ENCODE results near the gene ATG13. TPM values are rescaled to one million over a fixed set of nuclear protein-coding genes. Genes with fewer than 3 reads are reported as not detected.

ATG13 gene
- total and polyA plus RNA-seq, 4 donors, result 29.1 to 72.8 (median 52.4) TPM

GRCh38 chr11:46611526-46612304 is 5.6 kb upstream of the ATG13 start:
- TF ChIP-seq, protein P1, sequence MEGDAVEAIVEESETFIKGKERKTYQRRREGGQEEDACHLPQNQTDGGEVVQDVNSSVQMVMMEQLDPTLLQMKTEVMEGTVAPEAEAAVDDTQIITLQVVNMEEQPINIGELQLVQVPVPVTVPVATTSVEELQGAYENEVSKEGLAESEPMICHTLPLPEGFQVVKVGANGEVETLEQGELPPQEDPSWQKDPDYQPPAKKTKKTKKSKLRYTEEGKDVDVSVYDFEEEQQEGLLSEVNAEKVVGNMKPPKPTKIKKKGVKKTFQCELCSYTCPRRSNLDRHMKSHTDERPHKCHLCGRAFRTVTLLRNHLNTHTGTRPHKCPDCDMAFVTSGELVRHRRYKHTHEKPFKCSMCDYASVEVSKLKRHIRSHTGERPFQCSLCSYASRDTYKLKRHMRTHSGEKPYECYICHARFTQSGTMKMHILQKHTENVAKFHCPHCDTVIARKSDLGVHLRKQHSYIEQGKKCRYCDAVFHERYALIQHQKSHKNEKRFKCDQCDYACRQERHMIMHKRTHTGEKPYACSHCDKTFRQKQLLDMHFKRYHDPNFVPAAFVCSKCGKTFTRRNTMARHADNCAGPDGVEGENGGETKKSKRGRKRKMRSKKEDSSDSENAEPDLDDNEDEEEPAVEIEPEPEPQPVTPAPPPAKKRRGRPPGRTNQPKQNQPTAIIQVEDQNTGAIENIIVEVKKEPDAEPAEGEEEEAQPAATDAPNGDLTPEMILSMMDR (IDR thresholded peaks at IDR 0.05; ENCODE audit: control extremely low read depth, extremely low read depth), result no peak
- Histone ChIP-seq H3K4me3 (no peak overlapping the region), H3K27me3 (ENCODE audit: control insufficient read depth in 3 of 3, insufficient read depth in 3 of 3, low read length in 2 of 3) (no peaks in the 10 kb centered on the region), H3K36me3 (ENCODE audit: control insufficient read depth in 4 of 4, insufficient read depth in 4 of 4, low read length in 4 of 4) (no peaks in the 10 kb centered on the region), H3K9ac (ENCODE audit: insufficient read depth in 1 of 2, low read length in 2 of 2) (no peak overlapping the region), H3K4me1 (ENCODE audit: control insufficient read depth in 5 of 5, insufficient read depth in 5 of 5, low read length in 5 of 5) (peaks cover 0 to 7% (median 2%) of the 10 kb centered on the region in 5 donors), H3K9me3 (ENCODE audit: control insufficient read depth in 4 of 4, insufficient read depth in 3 of 4, low read length in 3 of 4) (no peaks in the 10 kb centered on the region), H3K27ac (ENCODE audit: low read depth in 1 of 2, low read length in 1 of 2) (no peak overlapping the region)
- no peak for DNase-seq
- ATAC-seq (ENCODE audit: insufficient read depth, low FRiP score), result no peak
- 82 to 91% methylated on average over 5 of the region's 5 CpGs for WGBS, 2 donors

GRCh38 chr11:46612326-46612725 is 5.0 kb upstream of the ATG13 start:
- no peak overlapping the region for H3K4me3 ChIP-seq
- peaks cover 0 to 8% (median 2%) of the 10 kb centered on the region in 5 donors for H3K4me1 ChIP-seq (ENCODE audit: control insufficient read depth in 5 of 5, insufficient read depth in 5 of 5, low read length in 5 of 5)
- H3K27ac ChIP-seq (ENCODE audit: low read depth in 1 of 2, low read length in 1 of 2), result no peak overlapping the region
- no peak for ATAC-seq (ENCODE audit: insufficient read depth, low FRiP score)
- WGBS, 2 donors, result 83 to 88% methylated on average over 2 of the region's 2 CpGs
- H3K27me3 ChIP-seq (ENCODE audit: control insufficient read depth in 3 of 3, insufficient read depth in 3 of 3, low read length in 2 of 3), result no peaks in the 10 kb centered on the region
- H3K9me3 ChIP-seq (ENCODE audit: control insufficient read depth in 4 of 4, insufficient read depth in 3 of 4, low read length in 3 of 4), result no peaks in the 10 kb centered on the region
- DNase-seq, result no peak
- no peaks in the 10 kb centered on the region for H3K36me3 ChIP-seq (ENCODE audit: control insufficient read depth in 4 of 4, insufficient read depth in 4 of 4, low read length in 4 of 4)
- TF ChIP-seq, protein P1 (IDR thresholded peaks at IDR 0.05; ENCODE audit: control extremely low read depth, extremely low read depth), result no peak
- H3K9ac ChIP-seq (ENCODE audit: insufficient read depth in 1 of 2, low read length in 2 of 2), result no peak overlapping the region

DNA sequence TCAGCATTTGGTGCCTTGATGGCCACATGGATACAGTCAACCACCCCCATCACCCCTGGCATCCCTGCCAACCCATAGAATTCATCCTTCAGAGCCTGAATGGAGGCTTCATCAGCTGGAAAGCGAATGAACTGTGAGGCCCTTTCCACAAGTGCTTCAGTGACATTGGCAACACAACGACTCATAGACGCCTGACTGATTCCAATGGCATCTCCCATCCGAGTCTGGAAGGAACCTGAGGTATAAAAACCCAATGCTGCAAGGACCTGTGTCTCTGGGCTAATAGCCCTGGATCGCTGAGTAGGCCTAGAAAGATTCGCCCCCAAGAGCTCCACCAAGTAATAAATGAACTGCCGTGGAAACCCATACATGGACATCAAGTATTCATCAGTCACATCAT is 1.6 kb upstream of the ATG13 start:
- Histone ChIP-seq H3K36me3 (ENCODE audit: control insufficient read depth in 4 of 4, insufficient read depth in 4 of 4, low read length in 4 of 4) (no peaks in the 10 kb centered on the region), H3K4me3 (no peak overlapping the region), H3K9me3 (ENCODE audit: control insufficient read depth in 4 of 4, insufficient read depth in 3 of 4, low read length in 3 of 4) (no peaks in the 10 kb centered on the region), H3K27ac (ENCODE audit: low read depth in 1 of 2, low read length in 1 of 2) (no peak overlapping the region), H3K4me1 (ENCODE audit: control insufficient read depth in 5 of 5, insufficient read depth in 5 of 5, low read length in 5 of 5) (peaks cover 0 to 20% (median 6%) of the 10 kb centered on the region in 5 donors), H3K27me3 (ENCODE audit: control insufficient read depth in 3 of 3, insufficient read depth in 3 of 3, low read length in 2 of 3) (no peaks in the 10 kb centered on the region), H3K9ac (ENCODE audit: insufficient read depth in 1 of 2, low read length in 2 of 2) (no peak overlapping the region)
- WGBS, 2 donors, result 97 to 98% methylated on average over 7 of the region's 7 CpGs
- ATAC-seq (ENCODE audit: insufficient read depth, low FRiP score) (no peak), DNase-seq (no peak)
- TF ChIP-seq, protein P1 (IDR thresholded peaks at IDR 0.05; ENCODE audit: control extremely low read depth, extremely low read depth), result no peak

Data from lung (tissue), 12 donors.